ENCODE results near the gene CC2D1A. TPM values are rescaled to one million over a fixed set of nuclear protein-coding genes. Genes with fewer than 3 reads are reported as not detected.

The CC2D1A gene
- 36.9 and 41.5 TPM in 2 replicates for total RNA-seq

DNA sequence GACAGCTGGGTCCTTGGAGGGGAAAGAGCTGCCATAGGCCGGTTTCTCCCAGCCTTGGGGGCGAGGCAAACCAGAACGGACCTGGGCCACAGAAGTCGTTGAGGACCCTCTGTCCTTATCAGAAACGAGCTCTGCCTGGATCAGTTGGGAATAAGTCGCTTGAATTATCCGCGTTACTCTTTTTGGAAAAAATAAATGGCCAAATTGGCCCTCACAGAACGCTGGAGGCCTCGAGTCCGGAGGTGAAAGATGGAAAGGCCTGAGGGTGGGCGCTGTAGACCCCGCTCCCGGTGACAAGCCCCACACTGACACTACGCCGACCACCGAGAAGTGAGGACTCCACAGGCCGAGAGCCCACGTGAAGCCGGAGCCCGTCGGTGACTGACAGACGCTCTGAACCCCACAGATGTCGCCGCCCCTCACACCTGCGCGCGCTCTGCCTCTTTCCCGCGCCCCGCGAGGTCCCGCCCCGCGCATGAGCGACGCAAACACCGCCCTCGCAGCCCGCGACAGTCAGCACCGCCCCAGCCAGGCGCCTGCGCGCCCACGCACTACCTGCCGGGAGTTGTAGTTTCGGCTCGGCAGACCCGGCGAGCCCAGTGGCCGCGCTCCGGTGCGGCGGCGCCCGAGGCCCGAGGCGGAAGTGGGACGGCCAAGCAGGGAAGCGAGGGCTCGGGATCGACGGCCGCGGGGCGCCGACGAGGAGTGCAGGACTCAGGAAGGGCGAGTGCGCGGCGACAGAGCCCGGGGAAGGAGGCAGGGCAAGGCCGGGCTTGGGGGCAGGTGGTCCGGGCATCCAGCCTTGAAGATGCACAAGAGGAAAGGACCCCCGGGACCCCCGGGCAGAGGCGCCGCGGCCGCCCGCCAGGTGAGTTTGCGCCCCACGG, at the start of gene CC2D1A, which contains the start of gene BRME1:
Gene CC2D1A (plus strand): TSS at position 568 of the 887 bp plus-strand sequence. CDS start 241 bp downstream, at position 809.
Gene BRME1 (minus strand): TSS at position 484 of the 887 bp plus-strand sequence. CDS start 1,225 bp downstream, outside the sequence.
- H3K27me3 Mint-ChIP-seq (ENCODE audit: low read depth): no peaks in the 10 kb centered on the region
- H3K4me1 Mint-ChIP-seq (ENCODE audit: low read depth): peaks cover 16% of the 10 kb centered on the region
- peak; percentile 93 for DNase-seq (ENCODE audit: low spot score)
- H3K27ac Mint-ChIP-seq: peak within 1 kb of the TSS; percentile 86
- H3K4me3 Mint-ChIP-seq (ENCODE audit: low read depth): peak within 1 kb of the TSS; percentile 82
- no peaks in the 10 kb centered on the region for H3K9me3 Mint-ChIP-seq
- intact Hi-C loops (cut with micrococcal nuclease): no loop called here
- peaks cover 13% of the 10 kb centered on the region for H3K36me3 Mint-ChIP-seq (ENCODE audit: low read depth)

GRCh38 chr19:13856497-13856896, 49.5 kb upstream of the CC2D1A start:
- Mint-ChIP-seq H3K9me3 (no peaks in the 10 kb centered on the region), H3K4me1 (ENCODE audit: low read depth) (peaks cover 14% of the 10 kb centered on the region), H3K36me3 (ENCODE audit: low read depth) (no peaks in the 10 kb centered on the region), H3K4me3 (ENCODE audit: low read depth) (no peak overlapping the region), H3K27ac (no peak overlapping the region), H3K27me3 (ENCODE audit: low read depth) (no peaks in the 10 kb centered on the region)
- intact Hi-C loops (cut with micrococcal nuclease): no loop called here
- DNase-seq (ENCODE audit: low spot score): no peak

DNA sequence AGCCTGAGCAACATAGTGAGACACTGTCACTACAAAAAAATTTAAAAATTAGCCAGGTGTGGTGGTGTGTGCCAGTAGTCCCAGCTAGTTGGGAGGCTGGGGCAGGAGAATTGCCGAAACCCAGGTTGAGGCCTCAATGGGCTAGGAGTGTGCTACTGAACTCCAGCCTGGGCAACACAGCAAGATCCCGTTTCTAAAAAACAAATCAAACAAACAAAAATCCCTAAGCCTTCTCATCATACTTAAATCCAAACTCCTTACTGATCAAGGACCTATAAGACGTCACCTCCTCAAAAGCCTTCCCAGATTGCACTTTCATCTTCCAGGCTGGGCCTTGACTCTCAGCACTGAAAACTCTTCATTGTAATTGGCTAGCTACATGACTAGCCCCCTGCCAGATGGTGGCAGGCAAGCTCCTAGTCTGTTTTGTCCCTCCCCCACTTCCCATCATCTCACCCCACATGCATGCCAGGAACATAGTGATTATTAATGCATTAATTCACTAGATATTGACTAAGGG, 46.6 kb upstream of the CC2D1A start:
- peaks cover 22% of the 10 kb centered on the region for H3K4me1 Mint-ChIP-seq (ENCODE audit: low read depth)
- H3K4me3 Mint-ChIP-seq (ENCODE audit: low read depth): no peak overlapping the region
- no peak for DNase-seq (ENCODE audit: low spot score)
- intact Hi-C loops (cut with micrococcal nuclease): no loop called here
- no peaks in the 10 kb centered on the region for H3K9me3 Mint-ChIP-seq
- H3K27ac Mint-ChIP-seq: no peak overlapping the region
- H3K36me3 Mint-ChIP-seq (ENCODE audit: low read depth): no peaks in the 10 kb centered on the region
- peaks cover 7% of the 10 kb centered on the region for H3K27me3 Mint-ChIP-seq (ENCODE audit: low read depth)

- Mint-ChIP-seq H3K9me3 (no peaks in the 10 kb centered on the region), H3K4me1 (ENCODE audit: low read depth) (peaks cover 23% of the 10 kb centered on the region), H3K27me3 (ENCODE audit: low read depth) (peaks cover 10% of the 10 kb centered on the region), H3K4me3 (ENCODE audit: low read depth) (peak overlapping the region; percentile 91), H3K36me3 (ENCODE audit: low read depth) (no peaks in the 10 kb centered on the region), H3K27ac (peak overlapping the region; percentile 95)
- intact Hi-C loops (cut with micrococcal nuclease): loop anchor here (1.0 to 5.0 kb wide), 3 partner anchors 11 to 584 kb away; no protein-coding TSS in a partner anchor
- DNase-seq (ENCODE audit: low spot score): no peak
Measured at GRCh38 chr19:13860679-13861391, 45.2 kb upstream of the CC2D1A start.

GRCh38 chr19:13861392-13861713, 44.6 kb upstream of the CC2D1A start:
- intact Hi-C loops (cut with micrococcal nuclease): loop anchor here (1.0 to 5.0 kb wide), 3 partner anchors 11 to 584 kb away; no protein-coding TSS in a partner anchor
- DNase-seq (ENCODE audit: low spot score): no peak
- Mint-ChIP-seq H3K4me3 (ENCODE audit: low read depth) (peak overlapping the region; percentile 91), H3K4me1 (ENCODE audit: low read depth) (peaks cover 26% of the 10 kb centered on the region), H3K9me3 (no peaks in the 10 kb centered on the region), H3K27me3 (ENCODE audit: low read depth) (peaks cover 12% of the 10 kb centered on the region), H3K36me3 (ENCODE audit: low read depth) (peaks cover 2% of the 10 kb centered on the region), H3K27ac (peak overlapping the region; percentile 95)

- peak; percentile 82 for DNase-seq (ENCODE audit: low spot score)
- peaks cover 17% of the 10 kb centered on the region for H3K27me3 Mint-ChIP-seq (ENCODE audit: low read depth)
- intact Hi-C loops (cut with micrococcal nuclease): loop anchor here (1.0 to 5.0 kb wide), 6 partner anchors 12 to 585 kb away; no protein-coding TSS in a partner anchor
- H3K36me3 Mint-ChIP-seq (ENCODE audit: low read depth): peaks cover 6% of the 10 kb centered on the region
- peaks cover 30% of the 10 kb centered on the region for H3K4me1 Mint-ChIP-seq (ENCODE audit: low read depth)
- H3K4me3 Mint-ChIP-seq (ENCODE audit: low read depth): peak overlapping the region; percentile 91
- H3K9me3 Mint-ChIP-seq: no peaks in the 10 kb centered on the region
- H3K27ac Mint-ChIP-seq: peak overlapping the region; percentile 95
Measured at GRCh38 chr19:13861714-13862531, 44.1 kb upstream of the CC2D1A start.

GRCh38 chr19:13864046-13864666, 41.8 kb upstream of the CC2D1A start:
- Mint-ChIP-seq H3K27ac (peak overlapping the region; percentile 2), H3K4me1 (ENCODE audit: low read depth) (peaks cover 34% of the 10 kb centered on the region), H3K9me3 (no peaks in the 10 kb centered on the region), H3K36me3 (ENCODE audit: low read depth) (peaks cover 6% of the 10 kb centered on the region), H3K4me3 (ENCODE audit: low read depth) (peak overlapping the region; percentile 68), H3K27me3 (ENCODE audit: low read depth) (peaks cover 22% of the 10 kb centered on the region)
- intact Hi-C loops (cut with micrococcal nuclease): loop anchor here (5.0 kb wide), 2 partner anchors 132 to 587 kb away; no protein-coding TSS in a partner anchor
- no peak for DNase-seq (ENCODE audit: low spot score)

GRCh38 chr19:13864667-13865570, 41.1 kb upstream of the CC2D1A start:
- intact Hi-C loops (cut with micrococcal nuclease): loop anchor here (5.0 kb wide), 2 partner anchors 133 to 588 kb away; no protein-coding TSS in a partner anchor
- DNase-seq (ENCODE audit: low spot score): no peak
- H3K36me3 Mint-ChIP-seq (ENCODE audit: low read depth): peaks cover 6% of the 10 kb centered on the region
- H3K4me3 Mint-ChIP-seq (ENCODE audit: low read depth): peak overlapping the region; percentile 68
- peaks cover 22% of the 10 kb centered on the region for H3K27me3 Mint-ChIP-seq (ENCODE audit: low read depth)
- H3K4me1 Mint-ChIP-seq (ENCODE audit: low read depth): peaks cover 30% of the 10 kb centered on the region
- peak overlapping the region; percentile 2 for H3K27ac Mint-ChIP-seq
- H3K9me3 Mint-ChIP-seq: no peaks in the 10 kb centered on the region

GRCh38 chr19:13865571-13866462, 40.2 kb upstream of the CC2D1A start:
- Mint-ChIP-seq H3K4me1 (ENCODE audit: low read depth) (peaks cover 28% of the 10 kb centered on the region), H3K27ac (no peak overlapping the region), H3K36me3 (ENCODE audit: low read depth) (peaks cover 6% of the 10 kb centered on the region), H3K9me3 (no peaks in the 10 kb centered on the region), H3K4me3 (ENCODE audit: low read depth) (peak overlapping the region; percentile 69), H3K27me3 (ENCODE audit: low read depth) (peaks cover 22% of the 10 kb centered on the region)
- no peak for DNase-seq (ENCODE audit: low spot score)
- intact Hi-C loops (cut with micrococcal nuclease): no loop called here

DNA sequence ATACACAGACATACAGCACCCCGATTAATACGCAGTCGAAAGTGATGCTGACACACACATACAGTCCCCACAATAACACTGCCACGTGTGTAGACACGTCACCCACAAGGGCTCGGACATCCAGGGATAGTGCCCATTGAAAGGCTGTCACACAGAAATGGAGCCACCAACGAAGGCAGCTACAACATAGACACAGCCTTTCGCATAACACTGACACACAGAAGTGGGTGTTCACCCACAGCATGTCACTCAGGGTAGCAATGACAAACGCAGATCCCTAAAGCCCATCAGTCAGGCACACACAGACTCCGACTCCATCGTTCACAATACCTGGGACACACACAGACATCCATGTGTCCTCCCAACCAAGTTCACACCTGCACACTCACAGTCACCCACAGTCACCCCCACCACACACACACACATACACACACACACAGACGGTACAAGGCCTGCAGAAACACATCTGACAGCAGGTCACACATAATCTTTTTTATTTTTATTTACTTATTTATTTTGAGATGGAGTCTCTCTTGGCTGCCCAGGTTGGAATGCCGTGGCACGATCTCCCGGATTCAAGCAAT, 39.4 kb upstream of the CC2D1A start:
- intact Hi-C loops (cut with micrococcal nuclease): no loop called here
- H3K36me3 Mint-ChIP-seq (ENCODE audit: low read depth): peaks cover 6% of the 10 kb centered on the region
- peaks cover 22% of the 10 kb centered on the region for H3K27me3 Mint-ChIP-seq (ENCODE audit: low read depth)
- H3K4me3 Mint-ChIP-seq (ENCODE audit: low read depth): peak overlapping the region; percentile 69
- H3K4me1 Mint-ChIP-seq (ENCODE audit: low read depth): peaks cover 24% of the 10 kb centered on the region
- H3K27ac Mint-ChIP-seq: no peak overlapping the region
- no peak for DNase-seq (ENCODE audit: low spot score)
- no peaks in the 10 kb centered on the region for H3K9me3 Mint-ChIP-seq

All from activated T-helper 2 cell treated with anti-CD3 and anti-CD28 coated beads, Interferon-gamma antibody, Interleukin-2, Interleukin-4, amounts not matched to agents 10 μg/mL and 5 μg/mL and 100 μg/mL, durations not matched to agents 14 hours and 24 hours and 36 hours (primary cell).